Duodenal mucosa (tissue), 2 donors: ENCODE measurements around the gene HOXC13.

Experiments
- H3K27ac ChIP-seq: one replicate; pipeline ENCODE4 v1.7.0; 2013; ENCODE audit warnings: low read depth, low read length
- H3K27me3 ChIP-seq, 2 donors: one replicate each; pipeline ENCODE4 v1.7.0; 2013; ENCODE audit warnings: low read length in 2 of 2, control low read depth in 1 of 2; ENCODE audit not compliant: insufficient read depth in 2 of 2, control insufficient read depth in 1 of 2
- H3K36me3 ChIP-seq, 2 donors: one replicate each; pipeline ENCODE4 v1.7.0; 2013; ENCODE audit warnings: low read length in 2 of 2, control low read depth in 1 of 2; ENCODE audit not compliant: insufficient read depth in 2 of 2, control insufficient read depth in 1 of 2
- H3K4me1 ChIP-seq, 2 donors: one replicate each; pipeline ENCODE4 v1.7.0; 2013; ENCODE audit warnings: low read length in 2 of 2, control low read depth in 1 of 2; ENCODE audit not compliant: insufficient read depth in 2 of 2, control insufficient read depth in 1 of 2
- H3K4me3 ChIP-seq, 2 donors: one replicate each; pipeline ENCODE4 v1.7.0; 2013; ENCODE audit warnings: low read length in 2 of 2, low read depth in 1 of 2
- H3K9ac ChIP-seq, 2 donors: one replicate each; pipeline ENCODE4 v1.7.0; 2013; ENCODE audit warnings: low read length in 2 of 2, low read depth in 1 of 2
- H3K9me3 ChIP-seq, 2 donors: one replicate each; pipeline ENCODE4 v1.7.0; 2013; ENCODE audit warnings: low read length in 2 of 2, control low read depth in 1 of 2; ENCODE audit not compliant: control insufficient read depth in 1 of 2

The HOXC13 gene, protein sequence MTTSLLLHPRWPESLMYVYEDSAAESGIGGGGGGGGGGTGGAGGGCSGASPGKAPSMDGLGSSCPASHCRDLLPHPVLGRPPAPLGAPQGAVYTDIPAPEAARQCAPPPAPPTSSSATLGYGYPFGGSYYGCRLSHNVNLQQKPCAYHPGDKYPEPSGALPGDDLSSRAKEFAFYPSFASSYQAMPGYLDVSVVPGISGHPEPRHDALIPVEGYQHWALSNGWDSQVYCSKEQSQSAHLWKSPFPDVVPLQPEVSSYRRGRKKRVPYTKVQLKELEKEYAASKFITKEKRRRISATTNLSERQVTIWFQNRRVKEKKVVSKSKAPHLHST

DNA sequence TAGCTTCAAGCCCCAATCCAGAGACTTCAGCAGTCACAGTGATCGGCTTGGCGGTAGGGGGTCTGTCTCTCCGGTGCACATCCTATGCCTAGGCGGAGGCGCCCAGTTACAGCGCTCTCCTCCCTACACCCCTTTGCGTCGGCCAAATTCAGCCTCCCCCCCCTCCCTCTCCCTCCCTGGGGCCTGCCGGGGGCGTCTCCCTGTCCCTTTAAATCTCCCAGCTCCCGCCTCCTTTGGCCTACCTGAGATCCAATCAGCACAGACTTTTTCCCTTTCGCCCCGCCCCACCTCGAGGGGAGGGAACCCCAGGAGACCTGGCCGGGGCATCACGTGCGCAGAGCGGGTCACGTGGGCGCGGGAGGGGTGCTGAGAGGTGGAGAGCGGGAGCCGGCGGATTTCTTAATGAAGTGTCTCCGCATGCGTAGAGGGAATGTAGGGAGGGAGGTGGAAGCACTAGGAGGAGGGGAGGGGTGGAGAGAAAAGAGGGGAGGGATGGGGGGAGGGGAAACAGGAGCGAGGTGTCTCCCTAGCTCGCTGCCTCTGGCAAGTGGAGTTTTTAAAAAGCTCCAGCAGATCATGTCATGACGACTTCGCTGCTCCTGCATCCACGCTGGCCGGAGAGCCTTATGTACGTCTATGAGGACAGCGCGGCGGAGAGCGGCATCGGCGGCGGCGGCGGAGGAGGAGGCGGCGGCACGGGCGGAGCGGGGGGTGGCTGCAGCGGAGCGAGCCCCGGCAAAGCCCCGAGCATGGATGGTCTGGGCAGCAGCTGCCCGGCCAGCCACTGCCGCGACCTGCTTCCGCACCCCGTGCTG lies at the start of gene HOXC13:
Gene HOXC13, plus strand, starts transcription at position 506 of the 815 bp plus-strand sequence. Its CDS starts 76 bp downstream, at position 582.
- Histone ChIP-seq H3K9ac (no peak within 1 kb of the TSS), H3K27me3 (peaks cover 84 to 97% of the 10 kb centered on the region in 2 donors), H3K4me3 (no peak within 1 kb of the TSS), H3K27ac (no peak within 1 kb of the TSS), H3K36me3 (no peaks in the 10 kb centered on the region), H3K4me1 (no peaks in the 10 kb centered on the region), H3K9me3 (no peaks in the 10 kb centered on the region)

DNA sequence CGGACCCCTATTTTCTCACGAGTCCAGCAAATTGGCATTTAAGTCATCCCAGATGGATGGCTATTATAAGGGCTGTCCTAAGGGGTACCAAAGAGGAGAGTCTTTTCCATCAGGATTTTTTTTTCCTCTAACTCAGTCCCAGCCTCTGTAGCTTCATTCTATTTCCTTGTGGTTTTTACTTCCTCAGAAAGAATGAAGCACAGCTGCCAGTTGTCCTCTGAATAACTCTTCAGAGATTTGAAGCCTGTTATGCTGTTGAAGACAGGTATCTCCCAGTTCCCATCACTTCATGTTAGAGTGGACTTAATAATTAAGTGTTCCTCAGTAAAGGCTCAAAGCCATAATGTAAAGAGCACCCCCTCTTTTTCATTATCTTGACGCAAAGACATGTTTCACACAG lies 48.5 kb upstream of the HOXC13 start:
- no peak overlapping the region for H3K4me3 ChIP-seq
- peaks cover 29 to 34% of the 10 kb centered on the region in 2 donors for H3K27me3 ChIP-seq
- no peaks in the 10 kb centered on the region for H3K4me1 ChIP-seq
- no peak overlapping the region for H3K27ac ChIP-seq
- H3K9me3 ChIP-seq: no peaks in the 10 kb centered on the region
- no peaks in the 10 kb centered on the region for H3K36me3 ChIP-seq
- H3K9ac ChIP-seq: no peak overlapping the region

DNA sequence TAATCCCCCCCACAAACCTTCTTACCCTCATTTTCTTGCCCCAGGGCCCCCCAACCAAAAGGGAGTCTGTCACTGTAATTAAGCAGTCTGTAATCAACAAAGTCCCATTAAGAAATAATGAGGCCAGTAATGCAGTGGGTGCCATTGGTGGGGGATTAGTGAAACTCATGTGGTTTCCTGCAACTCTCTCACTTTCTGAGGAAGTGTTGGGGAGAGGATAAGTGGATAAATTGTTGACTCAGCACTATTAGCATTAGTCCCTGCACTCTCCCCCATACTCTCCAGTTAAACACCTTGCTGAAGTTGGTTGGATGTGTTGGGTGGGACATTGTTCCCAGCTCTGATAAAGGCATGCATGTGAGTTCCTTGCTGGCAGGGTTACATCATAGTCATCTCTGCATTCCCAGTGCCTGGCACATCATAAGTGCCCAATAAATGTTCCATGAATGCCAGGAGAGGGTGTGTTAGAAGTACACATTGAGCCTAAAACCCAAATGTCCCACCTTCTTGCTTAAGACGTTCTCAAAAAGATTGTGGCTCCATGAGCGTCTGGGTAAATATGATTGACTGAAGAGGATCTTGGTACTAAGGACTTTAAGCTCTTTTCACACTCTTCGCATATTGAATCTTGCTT lies 45.8 kb upstream of the HOXC13 start:
- Histone ChIP-seq H3K4me3 (no peak overlapping the region), H3K9me3 (no peaks in the 10 kb centered on the region), H3K9ac (no peak overlapping the region), H3K27me3 (peaks cover 39 to 44% of the 10 kb centered on the region in 2 donors), H3K4me1 (no peaks in the 10 kb centered on the region), H3K27ac (no peak overlapping the region), H3K36me3 (no peaks in the 10 kb centered on the region)

DNA sequence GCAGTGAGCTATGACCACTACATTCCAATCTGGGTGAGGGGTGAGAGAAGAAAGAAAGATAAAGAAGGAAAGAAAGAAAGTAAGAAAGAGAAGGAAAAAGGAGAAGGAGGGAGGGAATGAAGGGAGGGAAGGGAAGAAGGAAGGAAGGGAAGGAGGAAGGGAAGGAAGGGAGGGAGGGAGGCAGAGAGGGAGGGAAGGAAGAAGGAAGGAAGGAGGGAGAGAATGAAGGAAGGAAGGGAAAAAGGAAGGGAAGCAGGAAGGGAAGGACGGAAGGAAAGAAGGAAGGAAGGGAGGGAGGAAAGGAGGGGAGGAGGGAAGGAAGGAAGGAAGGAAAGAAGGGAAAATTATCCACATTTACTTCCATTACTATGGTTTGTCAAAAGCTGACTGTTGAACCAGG lies 39.4 kb upstream of the HOXC13 start:
- H3K36me3 ChIP-seq: no peaks in the 10 kb centered on the region
- H3K27me3 ChIP-seq: peaks cover 25 to 49% of the 10 kb centered on the region in 2 donors
- no peaks in the 10 kb centered on the region for H3K9me3 ChIP-seq
- no peak overlapping the region for H3K4me3 ChIP-seq
- no peak overlapping the region for H3K27ac ChIP-seq
- H3K9ac ChIP-seq: no peak overlapping the region
- no peaks in the 10 kb centered on the region for H3K4me1 ChIP-seq

DNA sequence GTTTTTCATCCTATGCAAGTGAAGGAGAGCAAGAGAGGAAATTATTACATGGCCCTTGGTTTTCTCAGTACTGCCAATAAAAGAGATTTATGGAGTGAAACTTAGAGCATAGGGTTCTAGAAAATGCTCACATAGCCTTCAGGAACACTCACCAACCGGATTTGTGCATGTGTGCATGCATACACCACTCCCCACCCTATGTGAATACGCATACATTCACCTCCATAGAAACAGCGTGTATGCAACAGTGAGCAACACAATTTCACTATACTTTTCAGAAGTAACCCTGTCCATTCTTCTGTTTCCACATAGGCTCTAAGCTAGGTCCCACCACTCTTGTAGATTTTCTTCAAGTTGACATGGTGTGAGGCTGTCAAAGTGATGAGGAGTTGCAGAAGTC lies 31.5 kb upstream of the HOXC13 start:
- Histone ChIP-seq H3K4me1 (no peaks in the 10 kb centered on the region), H3K27me3 (peaks cover 13 to 25% of the 10 kb centered on the region in 2 donors), H3K27ac (no peak overlapping the region), H3K9me3 (no peaks in the 10 kb centered on the region), H3K36me3 (no peaks in the 10 kb centered on the region), H3K4me3 (no peak overlapping the region), H3K9ac (no peak overlapping the region)

DNA sequence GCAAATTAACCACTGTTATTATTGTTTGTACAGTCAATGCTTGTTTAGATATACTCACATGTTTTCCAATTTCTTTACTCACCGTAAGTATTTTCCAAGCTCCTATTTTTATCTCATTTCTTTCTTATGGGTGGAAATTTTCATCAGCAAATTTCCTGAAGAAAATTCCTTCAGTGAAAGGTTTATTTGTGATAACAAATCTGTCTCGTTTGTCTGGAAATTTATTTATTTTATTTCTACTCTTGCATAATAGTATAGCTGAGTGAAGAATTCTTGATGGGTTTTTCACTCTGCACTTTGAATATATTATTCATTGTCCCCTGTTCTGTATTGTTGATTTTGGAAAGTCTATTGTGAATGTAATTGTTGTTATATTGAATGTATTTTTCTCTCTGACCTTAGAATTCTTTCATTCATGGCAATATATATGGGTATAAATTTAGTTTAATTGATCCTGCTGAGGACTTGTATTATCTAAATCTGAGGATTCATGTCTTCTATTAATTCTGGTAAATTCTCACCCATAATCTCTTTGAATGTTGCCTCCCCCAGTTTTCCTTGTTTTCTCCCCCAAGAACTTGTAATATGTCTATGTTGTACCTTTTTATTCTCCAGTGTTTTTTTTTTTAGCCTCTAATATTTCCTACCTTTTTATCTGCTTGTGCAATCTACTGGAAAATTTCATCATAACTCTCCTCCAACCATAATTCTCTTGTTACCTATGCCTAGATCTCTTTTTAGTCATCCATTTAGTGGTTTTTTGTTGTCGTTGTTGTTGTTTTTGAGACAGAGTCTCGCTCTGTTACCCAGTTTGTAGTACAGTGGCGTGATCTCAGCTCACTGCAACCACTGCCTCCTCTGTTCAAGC lies 21.6 kb upstream of the HOXC13 start:
- H3K4me1 ChIP-seq: no peaks in the 10 kb centered on the region
- H3K27me3 ChIP-seq: peaks cover 14 to 29% of the 10 kb centered on the region in 2 donors
- no peak overlapping the region for H3K9ac ChIP-seq
- H3K9me3 ChIP-seq: no peaks in the 10 kb centered on the region
- H3K4me3 ChIP-seq: no peak overlapping the region
- H3K36me3 ChIP-seq: no peaks in the 10 kb centered on the region
- H3K27ac ChIP-seq: no peak overlapping the region

DNA sequence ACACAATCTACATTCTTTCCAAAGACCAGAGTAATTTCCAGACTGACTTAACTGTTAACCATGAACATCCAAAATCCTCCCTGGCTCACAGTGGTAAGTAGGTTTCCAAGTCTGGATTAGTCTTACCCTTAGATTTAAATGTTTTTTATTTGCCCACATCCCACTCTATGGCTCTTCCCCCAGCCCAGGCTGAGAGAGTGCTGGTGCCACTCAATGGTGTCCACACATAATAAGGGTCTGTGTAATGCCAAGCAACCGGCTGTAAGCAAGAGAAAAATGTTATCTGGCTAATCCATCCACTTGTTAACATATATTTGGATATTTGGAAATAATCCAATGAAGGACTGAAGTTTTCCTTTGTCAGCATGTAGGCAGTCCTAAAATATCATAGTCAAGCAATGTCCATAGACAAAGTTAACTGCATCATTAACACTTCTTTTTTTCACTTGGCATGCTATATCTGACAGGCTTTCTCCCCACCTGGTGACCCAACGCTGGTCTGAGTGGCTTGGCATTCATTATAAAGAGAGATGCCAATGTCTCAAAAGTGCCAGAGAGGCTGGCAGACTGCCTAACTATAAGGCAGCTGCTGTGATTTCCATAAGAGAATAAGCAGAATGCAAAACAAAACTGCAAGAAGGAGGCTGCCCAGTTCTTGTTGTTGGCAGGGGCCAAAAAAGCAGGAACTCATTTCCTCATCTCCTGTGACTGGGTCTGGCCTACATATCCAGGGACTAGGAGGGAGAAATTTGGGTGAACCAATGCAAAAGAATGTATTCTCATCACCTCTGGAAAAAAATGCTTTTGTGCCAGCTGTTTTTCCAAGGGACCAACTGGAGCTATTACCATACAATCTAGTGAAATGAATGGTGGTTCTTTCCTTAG lies 13.9 kb upstream of the HOXC13 start:
- Histone ChIP-seq H3K36me3 (no peaks in the 10 kb centered on the region), H3K9ac (no peak overlapping the region), H3K9me3 (no peaks in the 10 kb centered on the region), H3K27me3 (peaks cover 60 to 77% of the 10 kb centered on the region in 2 donors), H3K27ac (no peak overlapping the region), H3K4me3 (no peak overlapping the region), H3K4me1 (no peaks in the 10 kb centered on the region)

DNA sequence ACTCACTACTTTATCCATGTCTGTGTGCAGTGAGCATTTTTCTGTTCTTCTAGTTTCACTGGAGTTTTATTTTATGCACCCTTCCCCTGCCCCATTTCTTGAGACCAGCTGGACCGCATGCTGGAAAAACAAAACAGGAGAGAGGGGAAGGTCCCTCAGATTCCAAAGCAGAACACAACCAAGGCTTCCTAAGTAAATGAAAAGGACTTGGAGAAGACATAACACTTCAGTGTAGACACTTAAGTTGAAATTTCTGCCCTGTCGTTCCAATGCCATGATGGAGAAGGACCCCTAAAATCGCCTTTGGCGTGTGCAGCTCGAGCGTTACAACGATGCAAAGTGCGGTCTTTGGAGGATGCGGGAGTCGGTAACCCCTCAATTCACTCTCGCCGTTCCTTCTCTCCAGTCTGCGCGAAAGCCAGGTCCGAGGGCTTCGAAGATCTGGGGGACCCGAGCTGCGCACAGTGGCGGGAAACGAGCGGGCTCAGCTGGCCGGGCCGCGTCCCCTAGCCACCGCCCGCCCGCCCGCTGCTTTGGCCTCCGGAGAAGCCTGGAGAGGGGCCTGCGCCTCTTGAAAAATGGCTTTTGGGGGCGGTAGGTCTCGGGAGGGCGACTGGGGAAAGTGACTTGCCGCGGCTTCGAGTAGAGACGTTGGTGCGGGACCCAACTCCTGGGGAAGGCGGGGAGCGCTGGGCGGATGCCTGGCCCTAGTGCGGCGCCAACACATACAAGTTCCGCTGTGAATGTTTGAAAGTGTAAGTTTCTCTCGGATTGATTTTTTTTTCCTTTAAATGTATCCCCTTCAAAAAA lies 11.2 kb upstream of the HOXC13 start:
- Histone ChIP-seq H3K4me3 (no peak overlapping the region), H3K9ac (no peak overlapping the region), H3K4me1 (no peaks in the 10 kb centered on the region), H3K27ac (no peak overlapping the region), H3K27me3 (peaks cover 74 to 94% of the 10 kb centered on the region in 2 donors), H3K36me3 (no peaks in the 10 kb centered on the region), H3K9me3 (no peaks in the 10 kb centered on the region)
